ENCODE data around the gene BACE2. TPM values are rescaled to one million over a fixed set of nuclear protein-coding genes. Genes with fewer than 3 reads are reported as not detected.

BACE2 gene
- total and polyA plus RNA-seq, 2 of the 4 experiments (the other 2 are of a cell fraction) = 17.0 to 35.5 TPM

GRCh38 chr21:41180752-41181151 lies 12.8 kb downstream of the BACE2 start:
- H3K4ac ChIP-seq (ENCODE audit: low read depth, low read length) = no peak overlapping the region
- H2BK20ac ChIP-seq (ENCODE audit: low read depth, low read length) = no peak overlapping the region
- H3K36me3 ChIP-seq (ENCODE audit: control insufficient read depth, insufficient read depth, low read length) = no peaks in the 10 kb centered on the region
- no peak overlapping the region for H2BK5ac ChIP-seq (ENCODE audit: low read depth, low read length, poor library complexity, severe bottlenecking)
- no peak overlapping the region for H2BK120ac ChIP-seq (ENCODE audit: low read depth, low read length)
- ChIA-PET CTCF (no interaction called here), POLR2A (ENCODE audit: unreplicated experiment) (no interaction called here)
- no peak overlapping the region for H3K4me3 ChIP-seq (ENCODE audit: insufficient read depth, low read depth, low read length)
- in situ Hi-C loops (cut with MboI; ENCODE audit: low sequenced_read_pairs) (no loop called here), dilution Hi-C loops (cut with HindIII; ENCODE audit: low sequenced_read_pairs, unreplicated experiment) (no loop called here), intact Hi-C loops (cut with micrococcal nuclease) (no loop called here)
- H2AFZ ChIP-seq (replicated peaks; ENCODE audit: low read length, poor library complexity) = no peak overlapping the region
- ATAC-seq (ENCODE audit: low read depth) (no peak), DNase-seq (no peak)
- H3K9me1 ChIP-seq (ENCODE audit: insufficient read depth, low read length) = no peaks in the 10 kb centered on the region
- no peaks in the 10 kb centered on the region; a peak in 1 of 4 replicates for H3K79me1 ChIP-seq (ENCODE audit: low read depth in 1 of 2, low read length in 2 of 2)
- no peak overlapping the region for H2AK9ac ChIP-seq (replicated peaks; ENCODE audit: low read depth, low read length, poor library complexity)
- no peak overlapping the region for H3K23ac ChIP-seq (ENCODE audit: low read depth, low read length)
- H3K56ac ChIP-seq (ENCODE audit: extremely low read depth, insufficient read depth, low read length) = no peak overlapping the region
- no peak overlapping the region for H4K8ac ChIP-seq (ENCODE audit: low read depth in 2 of 2, low read length in 2 of 2)
- H2AK5ac ChIP-seq (ENCODE audit: low read depth, low read length) = no peak overlapping the region
- WGBS, 2 experiments (ENCODE audit: extremely low coverage in 2 of 2, insufficient read length in 1 of 2) = no CpG with 5 or more reads among the region's 4 CpGs
- no peak overlapping the region for H4K91ac ChIP-seq (ENCODE audit: insufficient read depth, low read depth, low read length)
- no peaks in the 10 kb centered on the region for H4K20me1 ChIP-seq (ENCODE audit: insufficient read depth, low read length)
- peaks cover 5% of the 10 kb centered on the region for H3K4me1 ChIP-seq (ENCODE audit: control insufficient read depth, insufficient read depth, low read length)
- H3K27ac ChIP-seq (ENCODE audit: insufficient read depth, low read length) = no peak overlapping the region
- no peak overlapping the region for H4K5ac ChIP-seq (ENCODE audit: low read depth, low read length)
- no peak overlapping the region for H3K18ac ChIP-seq (ENCODE audit: low read depth, low read length)
- TF ChIP-seq USF2 (IDR thresholded peaks at IDR 0.05; ENCODE audit: low read depth, low read length) (no peak), POLR2A (IDR thresholded peaks at IDR 0.05; ENCODE audit: low read depth, low read length) (no peak), CHD1 (IDR thresholded peaks at IDR 0.05; ENCODE audit: low read depth, low read length) (no peak), SMC3 (IDR thresholded peaks at IDR 0.05; ENCODE audit: low read depth, low read length) (no peak), NFE2L2 (IDR thresholded peaks at IDR 0.05; ENCODE audit: low read depth, low read length) (no peak), FOS (IDR thresholded peaks at IDR 0.05; ENCODE audit: low read depth, low read length) (no peak), MAZ (IDR thresholded peaks at IDR 0.05; ENCODE audit: borderline replicate concordance, low read depth, low read length) (no peak), RFX5 (IDR thresholded peaks at IDR 0.05; ENCODE audit: low read depth, low read length) (no peak), RCOR1 (IDR thresholded peaks at IDR 0.05; ENCODE audit: insufficient replicate concordance, low read length) (no peak), ELK1 (IDR thresholded peaks at IDR 0.05; ENCODE audit: borderline replicate concordance, low read depth, low read length) (no peak), CTCF (conservative IDR thresholded peaks at IDR 0.05; ENCODE audit: low read depth, low read length) (no peak), MAFK (IDR thresholded peaks at IDR 0.05; ENCODE audit: low read depth, low read length) (no peak), RAD21 (IDR thresholded peaks at IDR 0.05; ENCODE audit: low read length) (no peak), BHLHE40 (IDR thresholded peaks at IDR 0.05; ENCODE audit: low read depth, low read length) (no peak), CEBPB (IDR thresholded peaks at IDR 0.05; ENCODE audit: low read depth, low read length) (no peak), MXI1 (IDR thresholded peaks at IDR 0.05; ENCODE audit: borderline replicate concordance, low read depth, low read length) (no peak)
- no peak overlapping the region for H3K14ac ChIP-seq (replicated peaks; ENCODE audit: low read depth, low read length)
- no peak overlapping the region for H3K9ac ChIP-seq (ENCODE audit: low read depth, low read length)
- no peak overlapping the region for H2BK15ac ChIP-seq (ENCODE audit: low read depth, low read length)
- no peaks in the 10 kb centered on the region for H3K27me3 ChIP-seq (ENCODE audit: control insufficient read depth, insufficient read depth, low read length)
- no TSS peak for BruUV-seq (replicated peaks)
- H3K4me2 ChIP-seq (ENCODE audit: low read depth, low read length) = no peak overlapping the region
- H3K9me3 ChIP-seq (ENCODE audit: control insufficient read depth, insufficient read depth, low read length) = no peaks in the 10 kb centered on the region

Measured in IMR-90 (cell line).